ENCODE results near the gene AFG3L2. TPM values are rescaled to one million over a fixed set of nuclear protein-coding genes. Genes with fewer than 3 reads are reported as not detected.

Gene AFG3L2
- total RNA-seq, 1 donor from 2014 or later: 51.7 TPM

- Histone ChIP-seq H3F3A (ENCODE audit: low read depth) (no peaks in the 10 kb centered on the region), H2AFZ (replicated peaks) (no peak overlapping the region), H3K36me3 (no peaks in the 10 kb centered on the region), H3K9ac (no peak overlapping the region), H3K9me3 (ENCODE audit: low read depth) (no peaks in the 10 kb centered on the region), H3K27ac (no peak overlapping the region), H3K4me1 (no peaks in the 10 kb centered on the region), H3K4me3 (no peak overlapping the region), H3K4me2 (no peak overlapping the region), H4K20me1 (ENCODE audit: low read depth) (no peaks in the 10 kb centered on the region), H3K79me2 (ENCODE audit: low read depth) (no peaks in the 10 kb centered on the region), H3K27me3 (no peaks in the 10 kb centered on the region)
- DNase-seq (ENCODE audit: low spot score): no peak
- TF ChIP-seq CTCF (IDR thresholded peaks at IDR 0.05) (no peak), EZH2 (IDR thresholded peaks at IDR 0.05) (no peak), EZH2phosphoT487 (IDR thresholded peaks at IDR 0.05) (no peak)
- Mint-ChIP-seq H3K9me3 (no peaks in the 10 kb centered on the region), H3K4me3 (no peak overlapping the region), H3K27me3 (ENCODE audit: insufficient read depth, low read depth) (peaks cover 2% of the 10 kb centered on the region), H3K4me1 (peaks cover 2% of the 10 kb centered on the region), H3K27ac (no peak overlapping the region), H3K36me3 (no peaks in the 10 kb centered on the region)
These were observed 17.0 kb upstream of the AFG3L2 start for GRCh38 chr18:12393998-12394397.

GRCh38 chr18:12393510-12393909, 16.5 kb upstream of the AFG3L2 start:
- Mint-ChIP-seq H3K4me3 (no peak overlapping the region), H3K9me3 (no peaks in the 10 kb centered on the region), H3K4me1 (peaks cover 2% of the 10 kb centered on the region), H3K27ac (no peak overlapping the region), H3K36me3 (no peaks in the 10 kb centered on the region), H3K27me3 (ENCODE audit: insufficient read depth, low read depth) (peaks cover 2% of the 10 kb centered on the region)
- no peaks in the 10 kb centered on the region for H3F3A ChIP-seq (ENCODE audit: low read depth)
- no peak overlapping the region for H3K4me2 ChIP-seq
- no peak overlapping the region for H3K4me3 ChIP-seq
- no peaks in the 10 kb centered on the region for H4K20me1 ChIP-seq (ENCODE audit: low read depth)
- H3K36me3 ChIP-seq: no peaks in the 10 kb centered on the region
- H2AFZ ChIP-seq (replicated peaks): no peak overlapping the region
- H3K27me3 ChIP-seq: no peaks in the 10 kb centered on the region
- TF ChIP-seq CTCF (IDR thresholded peaks at IDR 0.05) (no peak), EZH2phosphoT487 (IDR thresholded peaks at IDR 0.05) (no peak), EZH2 (IDR thresholded peaks at IDR 0.05) (no peak)
- DNase-seq (ENCODE audit: low spot score): no peak
- H3K9ac ChIP-seq: no peak overlapping the region
- H3K79me2 ChIP-seq (ENCODE audit: low read depth): no peaks in the 10 kb centered on the region
- H3K9me3 ChIP-seq (ENCODE audit: low read depth): no peaks in the 10 kb centered on the region
- no peaks in the 10 kb centered on the region for H3K4me1 ChIP-seq
- H3K27ac ChIP-seq: no peak overlapping the region

GRCh38 chr18:12391487-12392165, 14.6 kb upstream of the AFG3L2 start:
- TF ChIP-seq EZH2 (IDR thresholded peaks at IDR 0.05): no peak
- TF ChIP-seq CTCF (IDR thresholded peaks at IDR 0.05): peak; percentile 93
- H3K27me3 Mint-ChIP-seq (ENCODE audit: insufficient read depth, low read depth): peaks cover 2% of the 10 kb centered on the region
- no peak overlapping the region for H3K9ac ChIP-seq
- no peak overlapping the region for H2AFZ ChIP-seq (replicated peaks)
- H3K27ac ChIP-seq: no peak overlapping the region
- H3K4me1 Mint-ChIP-seq: peaks cover 2% of the 10 kb centered on the region
- no peaks in the 10 kb centered on the region for H3K9me3 Mint-ChIP-seq
- H3K27me3 ChIP-seq: no peaks in the 10 kb centered on the region
- H3K4me2 ChIP-seq: no peak overlapping the region
- no peak overlapping the region for H3K27ac Mint-ChIP-seq
- H3K36me3 Mint-ChIP-seq: no peaks in the 10 kb centered on the region
- no peaks in the 10 kb centered on the region for H3K79me2 ChIP-seq (ENCODE audit: low read depth)
- peak; percentile 76 for DNase-seq (ENCODE audit: low spot score)
- no peaks in the 10 kb centered on the region for H3K9me3 ChIP-seq (ENCODE audit: low read depth)
- H3F3A ChIP-seq (ENCODE audit: low read depth): no peaks in the 10 kb centered on the region
- no peak overlapping the region for H3K4me3 Mint-ChIP-seq
- H3K4me3 ChIP-seq: no peak overlapping the region
- H3K36me3 ChIP-seq: no peaks in the 10 kb centered on the region
- no peaks in the 10 kb centered on the region for H3K4me1 ChIP-seq
- no peaks in the 10 kb centered on the region for H4K20me1 ChIP-seq (ENCODE audit: low read depth)

Data from neural progenitor cell (in vitro differentiated cells).